ENCODE data around the gene NAA11.

- TF ChIP-seq CTCF (IDR thresholded peaks at IDR 0.05), result no peak
- TF ChIP-seq POLR2A (IDR thresholded peaks at IDR 0.05), result no peak
Observed at GRCh38 chr4:79308971-79309370, 16.9 kb downstream of the NAA11 start.
